ENCODE data around the gene CEMIP. TPM values are rescaled to one million over a fixed set of nuclear protein-coding genes. Genes with fewer than 3 reads are reported as not detected.

The CEMIP gene
- total and polyA plus RNA-seq, 2 experiments from 2014 or later = 0.27 to 2.1 TPM

GRCh38 chr15:80920271-80920699 lies 141.1 kb downstream of the CEMIP start:
- peaks cover 10% of the 10 kb centered on the region for H3K4me1 ChIP-seq (ENCODE audit: insufficient read depth)
- no peak overlapping the region for H2AFZ ChIP-seq
- H4K20me1 ChIP-seq (replicated peaks; ENCODE audit: insufficient read depth) = no peaks in the 10 kb centered on the region; the same call in 1 of the 2 replicates
- TF ChIP-seq ETS1 (IDR thresholded peaks at IDR 0.05) (no peak), REST (IDR thresholded peaks at IDR 0.05; ENCODE audit: unreplicated experiment) (no peak), NANOG (IDR thresholded peaks at IDR 0.05; ENCODE audit: borderline replicate concordance) (no peak), ZNF462 (CRISPR knock-in tag; IDR thresholded peaks at IDR 0.05) (no peak), CREB1 (CRISPR knock-in tag; IDR thresholded peaks at IDR 0.05; ENCODE audit: low read depth) (no peak), CTCF (conservative IDR thresholded peaks at IDR 0.05; ENCODE audit: low read depth in 2 of 2) (no peak), STAT1 (IDR thresholded peaks at IDR 0.05; ENCODE audit: unreplicated experiment) (no peak), ZNF114 (CRISPR knock-in tag; IDR thresholded peaks at IDR 0.05) (no peak)
- H3K79me2 ChIP-seq (replicated peaks; ENCODE audit: insufficient read depth) = no peaks in the 10 kb centered on the region
- H3K27me3 Mint-ChIP-seq (ENCODE audit: insufficient read depth, low read depth, poor library complexity) = peaks cover 1% of the 10 kb centered on the region
- no peaks in the 10 kb centered on the region for H3F3A ChIP-seq (replicated peaks; ENCODE audit: low read depth)
- H3K9me2 ChIP-seq (ENCODE audit: insufficient read depth) = peaks cover 6% of the 10 kb centered on the region; the same call in 1 of the 2 replicates
- H3K4me2 ChIP-seq = no peak overlapping the region
- H3K4me3 Mint-ChIP-seq = no peak overlapping the region
- H3K27ac ChIP-seq (ENCODE audit: low read depth) = no peak overlapping the region
- DNase-seq (ENCODE audit: low spot score) (no peak), ATAC-seq (no peak)
- no peaks in the 10 kb centered on the region for H3K27me3 ChIP-seq (ENCODE audit: insufficient read depth)
- H3K9me3 Mint-ChIP-seq = no peaks in the 10 kb centered on the region
- no peak overlapping the region for H3K4me3 ChIP-seq
- H3K4me1 Mint-ChIP-seq = peaks cover 15% of the 10 kb centered on the region
- H3K27ac Mint-ChIP-seq = no peak overlapping the region
- H3K36me3 Mint-ChIP-seq (ENCODE audit: low read depth) = no peaks in the 10 kb centered on the region; the same call in 2 of the 3 replicates
- no peaks in the 10 kb centered on the region for H3K36me3 ChIP-seq (ENCODE audit: insufficient read depth)
